Measurements from ENCODE around the gene GALR2. TPM values are rescaled to one million over a fixed set of nuclear protein-coding genes. Genes with fewer than 3 reads are reported as not detected.
"Not testable (repeated sequence)": the region's sequence is repeated elsewhere in the genome, so short reads cannot be mapped to it uniquely, and the experiment has no call there.

The GALR2 gene
- total RNA-seq, 1 donor = not detected

DNA sequence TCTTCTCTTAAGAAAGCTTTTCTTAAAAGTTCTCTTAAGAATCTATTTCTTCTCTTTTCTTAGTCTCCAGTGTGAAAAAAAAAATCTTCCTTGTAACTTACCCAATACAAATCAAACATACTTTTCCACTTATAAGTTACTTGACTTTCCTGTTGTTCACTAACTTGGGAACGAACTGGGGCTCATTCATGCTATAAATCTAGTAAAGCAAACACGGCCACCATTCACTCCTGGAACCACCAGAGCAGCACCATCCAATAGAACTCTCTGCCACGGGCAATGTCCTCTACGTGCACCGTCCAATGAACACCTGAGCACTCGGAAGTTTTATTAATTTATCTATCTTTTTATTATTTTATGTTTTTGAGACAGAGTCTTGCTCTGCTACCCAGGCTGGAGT is 23.0 kb upstream of the GALR2 start:
- DNase-seq (ENCODE audit: low read depth) = no peak
- TF ChIP-seq, protein P1, sequence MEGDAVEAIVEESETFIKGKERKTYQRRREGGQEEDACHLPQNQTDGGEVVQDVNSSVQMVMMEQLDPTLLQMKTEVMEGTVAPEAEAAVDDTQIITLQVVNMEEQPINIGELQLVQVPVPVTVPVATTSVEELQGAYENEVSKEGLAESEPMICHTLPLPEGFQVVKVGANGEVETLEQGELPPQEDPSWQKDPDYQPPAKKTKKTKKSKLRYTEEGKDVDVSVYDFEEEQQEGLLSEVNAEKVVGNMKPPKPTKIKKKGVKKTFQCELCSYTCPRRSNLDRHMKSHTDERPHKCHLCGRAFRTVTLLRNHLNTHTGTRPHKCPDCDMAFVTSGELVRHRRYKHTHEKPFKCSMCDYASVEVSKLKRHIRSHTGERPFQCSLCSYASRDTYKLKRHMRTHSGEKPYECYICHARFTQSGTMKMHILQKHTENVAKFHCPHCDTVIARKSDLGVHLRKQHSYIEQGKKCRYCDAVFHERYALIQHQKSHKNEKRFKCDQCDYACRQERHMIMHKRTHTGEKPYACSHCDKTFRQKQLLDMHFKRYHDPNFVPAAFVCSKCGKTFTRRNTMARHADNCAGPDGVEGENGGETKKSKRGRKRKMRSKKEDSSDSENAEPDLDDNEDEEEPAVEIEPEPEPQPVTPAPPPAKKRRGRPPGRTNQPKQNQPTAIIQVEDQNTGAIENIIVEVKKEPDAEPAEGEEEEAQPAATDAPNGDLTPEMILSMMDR (IDR thresholded peaks at IDR 0.05; ENCODE audit: insufficient read depth, low read depth, low read length) = no peak
- H3K4me3 ChIP-seq (ENCODE audit: low read depth, low read length) = no peak overlapping the region

DNA sequence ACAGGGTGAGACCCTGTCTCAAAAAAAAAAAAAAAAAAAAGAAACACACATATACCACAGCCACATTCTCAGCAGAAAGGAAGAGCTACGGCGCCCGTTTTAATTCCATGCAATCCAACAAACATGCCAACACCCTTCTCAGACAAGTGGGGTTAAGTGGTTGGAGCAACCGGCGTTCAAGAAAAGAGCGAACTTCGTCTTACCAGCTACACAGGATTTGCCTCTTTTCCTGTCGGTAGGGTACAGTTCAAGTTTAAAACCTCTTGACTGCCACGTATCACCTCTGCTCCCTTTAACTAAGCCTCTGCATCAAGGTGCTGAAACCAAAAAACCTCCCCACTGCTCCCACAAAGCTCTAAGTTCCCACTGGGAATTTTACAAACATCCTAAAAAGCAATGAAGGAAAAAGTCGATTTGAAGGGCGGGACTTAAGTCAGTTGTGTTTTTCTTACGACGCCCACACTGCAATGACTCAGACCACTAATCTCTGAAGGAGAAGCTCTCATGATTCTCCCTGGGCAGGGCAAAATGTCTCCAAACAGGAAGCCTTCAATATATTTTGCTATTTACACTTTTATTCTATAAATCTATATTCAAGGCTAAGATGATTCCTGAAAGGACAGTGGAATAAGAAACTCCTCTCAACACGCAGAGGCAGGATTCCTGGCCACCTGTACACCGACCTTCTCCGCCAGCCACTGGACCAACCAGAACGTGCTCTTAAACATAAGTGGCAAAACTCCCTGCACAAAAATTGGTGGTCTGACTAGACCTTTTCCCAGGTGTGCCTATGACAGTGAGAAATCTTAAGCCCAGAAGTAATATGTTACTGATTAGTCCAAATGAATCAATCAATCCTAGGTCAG is 21.1 kb upstream of the GALR2 start:
- H3K4me3 ChIP-seq (ENCODE audit: low read depth, low read length) = no peak overlapping the region
- peak; percentile 76 for DNase-seq (ENCODE audit: low read depth)
- TF ChIP-seq, protein P1 (IDR thresholded peaks at IDR 0.05; ENCODE audit: insufficient read depth, low read depth, low read length) = no peak

DNA sequence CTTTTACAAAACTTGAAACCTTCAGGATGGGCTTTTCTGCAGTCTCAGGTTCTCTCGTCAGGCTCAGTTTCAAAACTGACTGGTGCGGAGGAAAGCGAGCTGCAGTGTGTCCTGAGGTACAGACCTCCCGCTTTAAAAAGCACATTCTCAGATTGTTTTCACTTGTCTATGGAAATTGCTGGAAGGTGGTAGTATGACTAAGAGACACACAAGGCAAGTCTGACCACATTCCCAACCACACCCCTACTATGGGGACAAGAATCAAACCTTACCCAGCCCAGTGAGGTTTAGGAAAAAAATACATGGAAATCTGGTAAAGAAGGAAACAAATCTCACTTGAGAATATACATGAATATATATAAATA is 20.5 kb upstream of the GALR2 start:
- H3K4me3 ChIP-seq (ENCODE audit: low read depth, low read length) = no peak overlapping the region
- TF ChIP-seq, protein P1 (IDR thresholded peaks at IDR 0.05; ENCODE audit: insufficient read depth, low read depth, low read length) = no peak
- peak; percentile 33 for DNase-seq (ENCODE audit: low read depth)

DNA sequence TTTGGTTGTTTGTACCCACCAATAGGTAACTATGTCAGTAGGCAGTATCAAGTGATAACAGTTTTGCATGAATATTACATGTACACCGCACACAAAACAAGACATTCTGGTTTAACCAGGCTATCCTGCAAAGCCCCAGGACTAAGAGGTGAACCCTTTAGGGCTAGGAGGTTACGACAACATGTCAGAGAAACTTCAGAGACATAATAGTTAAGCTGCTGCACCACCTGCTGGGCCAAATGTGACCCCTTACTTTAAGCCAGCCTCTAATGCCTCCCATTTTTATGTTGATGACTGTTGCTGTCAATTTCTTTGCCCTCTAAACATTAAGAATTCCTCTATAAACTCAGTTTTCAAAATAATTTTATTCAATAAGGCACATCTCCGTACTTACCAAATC is 17.7 kb upstream of the GALR2 start:
- no peak overlapping the region for H3K4me3 ChIP-seq (ENCODE audit: low read depth, low read length)
- no peak for DNase-seq (ENCODE audit: low read depth)
- TF ChIP-seq, protein P1 (IDR thresholded peaks at IDR 0.05; ENCODE audit: insufficient read depth, low read depth, low read length) = no peak

DNA sequence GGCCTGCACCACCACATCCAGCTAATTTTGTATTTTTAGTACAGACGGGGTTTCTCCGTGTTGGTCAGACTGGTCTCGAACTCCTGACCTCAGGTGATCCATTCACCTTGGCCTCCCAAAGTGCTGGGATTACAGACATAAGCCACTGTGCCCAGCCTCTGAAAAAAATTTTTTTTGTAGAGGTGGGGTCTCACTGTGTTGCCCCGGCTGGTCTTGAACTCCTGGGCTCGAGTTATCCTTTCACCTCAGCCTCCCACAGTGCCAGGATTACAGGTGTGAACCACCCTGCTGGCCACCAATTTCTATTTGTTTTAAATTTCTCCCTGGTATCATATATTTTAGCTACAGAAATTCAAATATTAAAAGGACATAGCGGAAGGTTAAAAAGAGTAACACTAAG is 16.3 kb upstream of the GALR2 start:
- not testable (repeated sequence) for DNase-seq (ENCODE audit: low read depth); H3K4me3 ChIP-seq (ENCODE audit: low read depth, low read length)

DNA sequence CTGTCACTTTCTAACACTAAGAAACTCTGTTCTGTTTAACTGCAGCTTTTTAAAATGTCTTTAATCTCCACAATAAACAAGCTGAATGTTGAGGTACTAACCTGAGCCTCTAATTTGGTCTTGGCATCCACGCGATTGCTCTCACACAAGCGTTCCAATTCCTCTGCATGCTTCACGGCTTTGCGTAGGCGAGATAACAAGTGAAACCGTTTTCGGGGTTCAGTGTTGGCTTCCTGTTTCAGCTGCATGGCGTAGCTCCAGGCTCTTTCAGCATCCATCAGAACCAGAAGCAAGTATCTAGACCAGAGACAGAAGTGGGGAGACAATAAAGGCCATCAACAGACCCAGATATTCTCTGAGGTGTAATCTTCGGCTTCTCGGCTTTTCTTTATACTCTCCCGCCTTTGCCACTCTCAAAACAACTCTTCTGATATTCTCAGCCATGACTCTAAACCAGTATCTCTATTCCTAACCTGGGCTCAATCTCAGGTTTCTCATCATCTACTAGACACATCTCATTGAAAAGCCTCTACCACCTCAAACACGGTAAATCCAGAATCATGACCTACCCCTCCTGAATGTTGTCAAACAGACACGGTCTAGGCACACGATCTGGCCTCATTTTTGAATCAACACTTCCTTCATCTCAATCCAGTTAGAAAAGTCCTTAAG is 10.6 kb upstream of the GALR2 start:
- TF ChIP-seq, protein P1 (IDR thresholded peaks at IDR 0.05; ENCODE audit: insufficient read depth, low read depth, low read length) = no peak
- DNase-seq (ENCODE audit: low read depth) = no peak
- no peak overlapping the region for H3K4me3 ChIP-seq (ENCODE audit: low read depth, low read length)

DNA sequence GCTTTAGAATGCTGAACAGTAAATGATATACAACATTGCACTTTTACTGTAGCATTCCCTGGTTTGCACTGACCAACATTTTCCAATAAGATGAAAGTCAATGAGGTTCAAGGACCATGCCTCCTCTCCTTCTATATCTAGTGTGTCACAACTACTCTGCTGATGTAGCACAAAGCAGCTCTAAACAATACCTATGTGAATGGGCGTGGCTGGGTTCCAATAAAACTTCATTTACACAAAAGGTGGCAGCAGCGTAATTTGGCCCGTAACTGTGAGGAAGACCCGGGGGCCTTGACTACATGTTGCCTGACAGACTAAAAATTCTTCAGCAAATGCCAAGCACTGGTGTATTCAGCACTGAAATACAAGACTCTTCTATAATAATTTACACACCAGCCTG is 8.8 kb upstream of the GALR2 start:
- DNase-seq (ENCODE audit: low read depth) = no peak
- no peak overlapping the region for H3K4me3 ChIP-seq (ENCODE audit: low read depth, low read length)
- TF ChIP-seq, protein P1 (IDR thresholded peaks at IDR 0.05; ENCODE audit: insufficient read depth, low read depth, low read length) = no peak

Measured in fibroblast of villous mesenchyme (primary cell).